ENCODE results near the gene RUNDC1.

GRCh38 chr17:43034894-43035293 is 54.5 kb downstream of the RUNDC1 start:
- TF ChIP-seq POLR2A (IDR thresholded peaks at IDR 0.05; ENCODE audit: low read depth, low read length) (no peak), POLR2AphosphoS5 (IDR thresholded peaks at IDR 0.05; ENCODE audit: low read depth, low read length) (no peak)
